Mesenchymal stem cell (in vitro differentiated cells and primary cell): Measurements from ENCODE around the gene ARHGEF4.
A peak's percentile ranks its signal among the peaks of the same experiment; 100 is the strongest.

ENCODE experiments used
- DNase-seq: peaks from one replicate; pipeline ENCODE4 v3.0.0-alpha.2; 2013
- H2AFZ ChIP-seq: one replicate; pipeline ENCODE4 v1.6.1; 2013; ENCODE audit warnings: low read depth, mild to moderate bottlenecking, control low read depth, inconsistent platforms, low read length, moderate library complexity
- H2AK5ac ChIP-seq: 2 replicates; pipeline ENCODE4 v1.6.1; 2013; ENCODE audit warnings: low read length, moderate library complexity, mild to moderate bottlenecking, inconsistent platforms; ENCODE audit not compliant: severe bottlenecking
- H2BK120ac ChIP-seq: one replicate; pipeline ENCODE4 v1.6.1; 2013; ENCODE audit warnings: low read depth, mild to moderate bottlenecking, inconsistent platforms, low read length, moderate library complexity
- H2BK12ac ChIP-seq, 2 experiments: one replicate each; pipeline ENCODE4 v1.6.1; 2013; ENCODE audit warnings: inconsistent platforms in 2 of 2, low read length in 2 of 2, mild to moderate bottlenecking in 2 of 2, moderate library complexity in 2 of 2, control low read depth in 1 of 2
- H2BK15ac ChIP-seq: one replicate; pipeline ENCODE4 v1.6.1; 2013; ENCODE audit warnings: mild to moderate bottlenecking, low read depth, inconsistent platforms; ENCODE audit not compliant: poor library complexity, severe bottlenecking
- H2BK5ac ChIP-seq: 2 replicates; pipeline ENCODE4 v1.6.1; 2013; ENCODE audit warnings: low read depth, mild to moderate bottlenecking, low read length, control low read depth, inconsistent platforms; ENCODE audit not compliant: poor library complexity, severe bottlenecking
- H3K14ac ChIP-seq, 2 experiments: one replicate each; pipeline ENCODE4 v1.6.1; 2013; ENCODE audit warnings: inconsistent platforms in 2 of 2, low read length in 2 of 2, control low read depth in 1 of 2, mild to moderate bottlenecking in 1 of 2, moderate library complexity in 1 of 2
- H3K18ac ChIP-seq, 2 experiments: one replicate each; pipeline ENCODE4 v1.6.1; 2013; ENCODE audit warnings: inconsistent platforms in 2 of 2, low read length in 2 of 2, control low read depth in 1 of 2, low read depth in 1 of 2, mild to moderate bottlenecking in 1 of 2
- H3K23ac ChIP-seq, 2 experiments: one replicate each; pipeline ENCODE4 v1.6.1; 2013; ENCODE audit warnings: inconsistent platforms in 2 of 2, low read length in 2 of 2, mild to moderate bottlenecking in 2 of 2, moderate library complexity in 2 of 2, control low read depth in 1 of 2
- H3K27ac ChIP-seq: 2 replicates; pipeline ENCODE4 v1.5.1; 2013; ENCODE audit warnings: mild to moderate bottlenecking, moderate library complexity, low read length, control low read depth, inconsistent platforms; ENCODE audit not compliant: poor library complexity, severe bottlenecking
- H3K27me3 ChIP-seq, 2 experiments: 2 replicates each; pipeline versions ENCODE4 v1.6.1 to v1.7.0; 2013; ENCODE audit warnings: low read length in 2 of 2, mild to moderate bottlenecking in 2 of 2, moderate library complexity in 2 of 2, control low read depth in 1 of 2, inconsistent platforms in 1 of 2; ENCODE audit not compliant: control insufficient read depth in 1 of 2, insufficient read depth in 1 of 2
- H3K36me3 ChIP-seq, 2 experiments: 2 replicates each; pipeline versions ENCODE4 v1.6.1 to v1.7.0; 2013; ENCODE audit warnings: low read length in 2 of 2, control low read depth in 1 of 2, inconsistent platforms in 1 of 2, low read depth in 1 of 2, mild to moderate bottlenecking in 1 of 2; ENCODE audit not compliant: insufficient read depth in 2 of 2, control insufficient read depth in 1 of 2
- H3K4ac ChIP-seq, 2 experiments: one replicate each; pipeline ENCODE4 v1.6.1; 2013; ENCODE audit warnings: inconsistent platforms in 2 of 2, low read length in 2 of 2, mild to moderate bottlenecking in 2 of 2, moderate library complexity in 2 of 2, control low read depth in 1 of 2, low read depth in 1 of 2
- H3K4me1 ChIP-seq: 2 replicates; pipeline ENCODE4 v1.6.1; 2013; ENCODE audit warnings: low read depth, low read length, control low read depth; ENCODE audit not compliant: control insufficient read depth, insufficient read depth
- H3K4me2 ChIP-seq: 2 replicates; pipeline ENCODE4 v1.6.1; 2013; ENCODE audit warnings: low read length, mild to moderate bottlenecking, inconsistent platforms; ENCODE audit not compliant: poor library complexity, severe bottlenecking
- H3K4me3 ChIP-seq, 2 experiments: 2 replicates each; pipeline versions ENCODE4 v1.5.1 to v1.7.0; 2013; ENCODE audit warnings: low read length in 2 of 2, mild to moderate bottlenecking in 2 of 2, control low read depth in 1 of 2, low read depth in 1 of 2; ENCODE audit not compliant: insufficient read depth in 1 of 2
- H3K79me1 ChIP-seq: replicated peaks from 2 replicates; pipeline ENCODE4 v1.6.1; 2013; ENCODE audit warnings: mild to moderate bottlenecking, control low read depth, low read length, inconsistent platforms; ENCODE audit not compliant: poor library complexity, severe bottlenecking
- H3K9ac ChIP-seq: 2 replicates; pipeline ENCODE4 v1.7.0; 2013; ENCODE audit warnings: mild to moderate bottlenecking, low read length, moderate library complexity
- H3K9me3 ChIP-seq: 2 replicates; pipeline ENCODE4 v1.7.0; 2013; ENCODE audit warnings: mild to moderate bottlenecking, low read length; ENCODE audit not compliant: control insufficient read depth
- H4K8ac ChIP-seq: one replicate; pipeline ENCODE4 v1.6.1; 2013; ENCODE audit warnings: inconsistent platforms, mild to moderate bottlenecking, low read length, moderate library complexity
- H4K91ac ChIP-seq: one replicate; pipeline ENCODE4 v1.6.1; 2013; ENCODE audit warnings: mild to moderate bottlenecking, low read length, inconsistent platforms
- WGBS: methylation state at CpG from one replicate; pipeline ENCODE4 v1.1.7; 2013; ENCODE audit warnings: mixed read lengths; 5-methylcytosine and 5-hydroxymethylcytosine counted together

Gene ARHGEF4

DNA sequence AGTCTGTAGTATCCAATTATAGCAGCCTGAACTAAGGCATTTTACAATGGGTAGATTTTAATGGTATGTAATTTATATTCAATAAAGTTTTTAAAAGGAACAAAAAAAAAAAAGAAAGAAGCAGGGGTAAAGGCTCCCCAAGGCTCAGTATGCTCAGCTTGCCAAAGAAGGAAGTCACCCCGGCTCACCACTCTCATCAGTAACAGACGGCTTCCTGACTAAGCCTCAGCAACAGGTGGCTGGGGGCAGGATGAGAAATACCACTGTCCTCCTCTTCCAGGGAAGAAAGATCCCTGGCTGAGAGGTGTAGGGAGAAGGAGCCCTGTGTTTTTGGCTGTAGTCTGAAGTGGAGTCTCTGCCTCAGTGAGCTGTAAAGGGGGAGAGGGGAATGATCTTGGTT is 121.2 kb downstream of the ARHGEF4 start:
- Histone ChIP-seq H3K27ac (no peak overlapping the region), H3K4ac (no peak overlapping the region), H2AK5ac (no peak overlapping the region), H3K4me3 (no peak overlapping the region), H3K4me2 (no peak overlapping the region), H2AFZ (no peak overlapping the region), H2BK12ac (no peak overlapping the region), H3K14ac (no peak overlapping the region), H3K9me3 (peaks cover 12% of the 10 kb centered on the region), H4K8ac (no peak overlapping the region), H3K4me1 (no peaks in the 10 kb centered on the region), H3K18ac (no peak overlapping the region), H2BK15ac (no peak overlapping the region), H3K9ac (no peak overlapping the region), H3K36me3 (no peaks in the 10 kb centered on the region), H3K79me1 (no peaks in the 10 kb centered on the region), H2BK120ac (no peak overlapping the region), H3K27me3 (peaks cover 22 to 25% of the 10 kb centered on the region in 2 experiments), H2BK5ac (no peak overlapping the region), H3K23ac (no peak overlapping the region), H4K91ac (no peak overlapping the region)
- WGBS, result 85% methylated on average over 2 of the region's 2 CpGs
- DNase-seq, result no peak

DNA sequence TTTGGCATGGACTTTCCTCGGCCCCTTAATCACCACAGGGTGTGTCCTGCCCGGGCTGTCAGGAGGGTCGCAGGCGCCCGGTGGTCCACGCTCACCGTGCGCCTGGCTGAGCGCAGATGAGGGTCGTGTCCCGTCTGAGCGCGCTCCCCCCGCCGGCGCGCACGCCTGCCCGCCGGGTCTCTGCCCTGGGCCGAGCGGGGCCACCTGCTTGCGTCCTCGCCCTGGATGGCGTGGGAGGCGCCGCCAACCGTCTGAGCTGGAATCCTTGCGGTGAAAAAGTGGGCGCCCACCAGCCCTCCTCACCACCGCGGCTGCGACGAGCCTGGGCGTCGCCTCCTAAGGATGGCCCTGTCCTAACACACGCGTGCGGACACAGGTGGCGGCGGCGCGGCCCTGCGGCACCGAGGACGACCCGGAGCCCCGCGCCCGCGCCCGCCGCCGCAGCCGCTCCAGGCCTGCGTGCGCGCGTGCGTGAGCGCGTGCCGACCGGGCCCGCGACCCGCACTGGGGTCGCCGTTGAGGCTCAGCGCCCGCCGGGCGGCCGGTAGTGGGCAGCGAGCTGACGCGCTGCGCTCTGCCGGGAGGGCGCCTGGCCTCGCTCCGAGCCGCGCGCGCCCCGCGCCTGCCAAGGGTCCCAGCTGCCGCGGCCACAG is 126.6 kb downstream of the ARHGEF4 start:
- Histone ChIP-seq H3K14ac (no peak overlapping the region), H3K4me2 (peak overlapping the region; percentile 45), H3K4ac (no peak overlapping the region), H2AK5ac (no peak overlapping the region), H3K23ac (no peak overlapping the region), H2AFZ (no peak overlapping the region), H3K36me3 (no peaks in the 10 kb centered on the region), H3K9me3 (no peaks in the 10 kb centered on the region), H2BK15ac (no peak overlapping the region), H3K18ac (no peak overlapping the region), H3K4me3 (peak overlapping the region in 1 of 2 experiments; percentile 7), H3K27ac (no peak overlapping the region), H4K8ac (no peak overlapping the region), H2BK5ac (no peak overlapping the region), H2BK12ac (no peak overlapping the region), H2BK120ac (no peak overlapping the region), H3K27me3 (peaks cover 65% of the 10 kb centered on the region in 2 experiments), H4K91ac (no peak overlapping the region), H3K4me1 (peaks cover 13% of the 10 kb centered on the region), H3K9ac (no peak overlapping the region), H3K79me1 (no peaks in the 10 kb centered on the region)
- 5% methylated on average over 52 of the region's 90 CpGs for WGBS
- DNase-seq, result no peak

DNA sequence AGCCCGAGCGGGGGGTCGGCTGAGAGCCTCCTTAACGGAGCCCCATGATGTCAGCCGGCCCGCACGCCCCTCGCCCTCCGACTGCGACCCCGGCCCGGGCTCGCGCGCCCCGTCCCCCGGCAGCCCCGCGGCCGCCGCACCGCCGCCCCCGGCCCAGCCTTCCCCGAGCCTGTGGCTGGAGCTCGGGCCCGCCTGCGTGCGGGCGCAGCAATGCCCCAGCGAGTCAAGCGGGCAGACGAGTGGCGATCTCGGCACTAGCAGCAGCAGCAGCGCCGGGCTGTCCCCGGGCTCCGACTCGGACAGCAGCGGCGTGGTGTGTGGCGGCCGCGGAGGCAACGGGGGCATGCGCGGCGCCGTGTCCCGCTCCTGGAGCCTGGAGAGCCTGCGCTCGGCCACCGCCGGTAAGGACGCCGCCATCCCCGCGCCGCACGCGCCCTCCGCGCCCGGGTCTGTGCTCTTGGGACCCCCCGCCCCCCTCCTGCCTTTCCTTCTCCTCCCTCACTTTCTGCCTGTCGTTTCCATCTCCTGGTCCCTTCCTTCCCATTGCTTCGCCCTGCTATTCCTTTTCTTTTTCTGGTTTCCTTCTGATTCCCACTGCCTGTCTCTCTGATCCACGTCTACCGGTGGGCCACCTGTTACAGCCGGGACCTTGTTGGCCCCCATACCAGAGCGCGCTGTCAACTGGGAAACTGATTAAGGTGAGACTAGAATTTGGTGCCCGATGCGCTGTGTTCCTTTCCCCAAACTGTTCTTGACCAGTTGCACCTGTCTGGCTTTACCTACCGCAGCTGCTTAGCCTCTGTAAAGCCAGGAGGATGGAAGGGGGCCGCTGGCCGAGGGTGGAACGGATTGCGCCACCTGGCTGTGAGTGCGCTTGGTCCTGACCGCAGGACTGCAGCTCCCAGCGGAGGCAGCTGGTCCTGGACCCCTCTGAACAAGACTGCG is 127.4 kb downstream of the ARHGEF4 start:
- no peak overlapping the region for H2BK120ac ChIP-seq
- no peak overlapping the region for H4K8ac ChIP-seq
- no peak overlapping the region for H2AK5ac ChIP-seq
- H2BK12ac ChIP-seq, result no peak overlapping the region
- no peak overlapping the region for H4K91ac ChIP-seq
- H2AFZ ChIP-seq, result no peak overlapping the region
- no peak overlapping the region for H2BK5ac ChIP-seq
- H3K4me1 ChIP-seq, result peaks cover 13% of the 10 kb centered on the region
- H3K4me3 ChIP-seq, result peak overlapping the region in 1 of 2 experiments; percentile 7
- H3K14ac ChIP-seq, result no peak overlapping the region
- no peaks in the 10 kb centered on the region for H3K36me3 ChIP-seq
- H3K79me1 ChIP-seq, result no peaks in the 10 kb centered on the region
- H3K4me2 ChIP-seq, result peak overlapping the region; percentile 67
- no peak overlapping the region for H3K23ac ChIP-seq
- no peak overlapping the region for H3K18ac ChIP-seq
- H3K27me3 ChIP-seq, result peaks cover 65% of the 10 kb centered on the region in 2 experiments
- DNase-seq, result no peak
- H3K27ac ChIP-seq, result no peak overlapping the region
- H3K9me3 ChIP-seq, result no peaks in the 10 kb centered on the region
- no peak overlapping the region for H2BK15ac ChIP-seq
- 4% methylated on average over 79 of the region's 84 CpGs for WGBS
- no peak overlapping the region for H3K4ac ChIP-seq
- no peak overlapping the region for H3K9ac ChIP-seq

DNA sequence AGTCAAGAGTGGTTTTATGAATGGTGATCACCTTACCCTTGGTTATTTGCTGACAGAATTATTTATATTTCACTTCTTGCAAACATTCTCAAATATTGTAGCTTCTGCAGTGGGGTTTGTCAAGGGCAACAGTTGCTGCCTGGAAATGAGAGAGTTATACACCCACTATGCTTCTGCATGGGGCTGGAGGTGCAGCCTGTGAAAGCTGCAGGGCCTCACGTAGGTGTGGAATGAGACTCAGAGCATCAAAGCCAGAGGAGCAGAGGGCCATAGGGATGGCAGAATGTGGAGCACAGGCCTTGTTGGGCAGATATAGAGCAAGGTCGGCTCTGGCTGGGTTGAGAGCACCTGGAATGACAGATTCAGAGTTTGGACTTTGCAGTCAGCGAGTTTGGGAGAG is 128.2 kb downstream of the ARHGEF4 start:
- 80% methylated on average over 3 of the region's 3 CpGs for WGBS
- no peak overlapping the region for H4K91ac ChIP-seq
- no peak overlapping the region for H3K27ac ChIP-seq
- H3K4ac ChIP-seq, result no peak overlapping the region
- no peak overlapping the region for H3K4me2 ChIP-seq
- no peak overlapping the region for H3K14ac ChIP-seq
- peak overlapping the region in 1 of 2 experiments; percentile 23 for H3K23ac ChIP-seq
- peaks cover 65% of the 10 kb centered on the region in 2 experiments for H3K27me3 ChIP-seq
- H3K9ac ChIP-seq, result no peak overlapping the region
- H2BK12ac ChIP-seq, result no peak overlapping the region
- H3K4me1 ChIP-seq, result peaks cover 13% of the 10 kb centered on the region
- no peak overlapping the region for H2BK15ac ChIP-seq
- H2AFZ ChIP-seq, result no peak overlapping the region
- no peak overlapping the region for H3K18ac ChIP-seq
- H4K8ac ChIP-seq, result no peak overlapping the region
- no peak overlapping the region for H2BK120ac ChIP-seq
- H3K36me3 ChIP-seq, result no peaks in the 10 kb centered on the region
- no peaks in the 10 kb centered on the region for H3K79me1 ChIP-seq
- no peak overlapping the region for H3K4me3 ChIP-seq
- DNase-seq, result no peak
- H3K9me3 ChIP-seq, result no peaks in the 10 kb centered on the region
- no peak overlapping the region for H2BK5ac ChIP-seq
- no peak overlapping the region for H2AK5ac ChIP-seq
